H9 (cell line): ENCODE measurements around the gene ACMSD. TPM values are rescaled to one million over a fixed set of nuclear protein-coding genes. Genes with fewer than 3 reads are reported as not detected.

Experiments used
- DNase-seq: peaks from one replicate; pipeline ENCODE4 v3.0.0-alpha.2; 2017
- H2AFZ ChIP-seq: one replicate; pipeline ENCODE4 v1.6.1; 2013; ENCODE audit warnings: mild to moderate bottlenecking, low read length, control low read depth, moderate library complexity
- H2AK5ac ChIP-seq: 2 replicates; pipeline ENCODE4 v1.6.1; 2013; ENCODE audit warnings: low read length, control low read depth, mixed read lengths; ENCODE audit not compliant: insufficient read length
- H2BK120ac ChIP-seq: one replicate; pipeline ENCODE4 v1.6.1; 2013; ENCODE audit warnings: low read depth, mild to moderate bottlenecking, low read length, control low read depth, inconsistent platforms; ENCODE audit not compliant: poor library complexity, severe bottlenecking
- H2BK12ac ChIP-seq: 2 replicates; pipeline ENCODE4 v1.6.1; 2013; ENCODE audit warnings: low read length, control low read depth, mixed read lengths, low read depth; ENCODE audit not compliant: insufficient read length
- H2BK15ac ChIP-seq: 2 replicates; pipeline ENCODE4 v1.6.1; 2013; ENCODE audit warnings: low read depth, low read length, control low read depth
- H2BK20ac ChIP-seq: one replicate; pipeline ENCODE4 v1.6.1; 2013; ENCODE audit warnings: low read depth, mild to moderate bottlenecking, low read length, control low read depth, inconsistent platforms; ENCODE audit not compliant: poor library complexity, severe bottlenecking
- H2BK5ac ChIP-seq: 2 replicates; pipeline ENCODE4 v1.6.1; 2013; ENCODE audit warnings: low read length, control low read depth, mixed read lengths; ENCODE audit not compliant: insufficient read length
- H3K14ac ChIP-seq: 2 replicates; pipeline ENCODE4 v1.6.1; 2013; ENCODE audit warnings: low read length, control low read depth; ENCODE audit not compliant: insufficient read depth
- H3K18ac ChIP-seq: 2 replicates; pipeline ENCODE4 v1.6.1; 2013; ENCODE audit warnings: low read depth, mild to moderate bottlenecking, mixed read lengths, low read length, control low read depth; ENCODE audit not compliant: insufficient read length
- H3K23ac ChIP-seq: 2 replicates; pipeline ENCODE4 v1.6.1; 2013; ENCODE audit warnings: low read length, control low read depth, mixed read lengths, low read depth; ENCODE audit not compliant: insufficient read length
- H3K23me2 ChIP-seq: 2 replicates; pipeline ENCODE4 v1.6.1; 2013; ENCODE audit warnings: low read depth, mild to moderate bottlenecking, mixed read lengths, low read length, control low read depth; ENCODE audit not compliant: insufficient read length, poor library complexity, severe bottlenecking
- H3K27ac ChIP-seq: 2 replicates; pipeline ENCODE4 v1.5.1; 2013; ENCODE audit warnings: low read length, control low read depth, mixed read lengths, low read depth; ENCODE audit not compliant: insufficient read length
- H3K27me3 ChIP-seq: 2 replicates; pipeline ENCODE4 v1.6.1; 2013; ENCODE audit warnings: low read length, control low read depth, inconsistent platforms; ENCODE audit not compliant: insufficient read depth
- H3K4ac ChIP-seq: 2 replicates; pipeline ENCODE4 v1.6.1; 2013; ENCODE audit warnings: low read depth, mild to moderate bottlenecking, control low read depth, inconsistent platforms, low read length, moderate library complexity
- H3K4me1 ChIP-seq: 2 replicates; pipeline ENCODE4 v1.6.1; 2013; ENCODE audit warnings: low read length, control low read depth, inconsistent platforms; ENCODE audit not compliant: insufficient read depth
- H3K4me2 ChIP-seq: 2 replicates; pipeline ENCODE4 v1.6.1; 2013; ENCODE audit warnings: low read length, control low read depth, mixed read lengths; ENCODE audit not compliant: insufficient read length, insufficient read depth
- H3K56ac ChIP-seq: 2 replicates; pipeline ENCODE4 v1.6.1; 2013; ENCODE audit warnings: low read depth, mild to moderate bottlenecking, mixed read lengths, low read length, control low read depth; ENCODE audit not compliant: insufficient read length
- H3K79me1 ChIP-seq: 2 replicates; pipeline ENCODE4 v1.6.1; 2013; ENCODE audit warnings: low read depth, mild to moderate bottlenecking, moderate library complexity, low read length, control low read depth, inconsistent platforms; ENCODE audit not compliant: insufficient read depth, poor library complexity, severe bottlenecking
- H3K79me2 ChIP-seq: 2 replicates; pipeline ENCODE4 v1.6.1; 2013; ENCODE audit warnings: low read length, control low read depth, inconsistent platforms; ENCODE audit not compliant: insufficient read depth
- H3K9ac ChIP-seq: 2 replicates; pipeline ENCODE4 v1.6.1; 2013; ENCODE audit warnings: low read length, control low read depth, mixed read lengths; ENCODE audit not compliant: insufficient read length; ENCODE audit errors: extremely low read depth
- H3K9me3 ChIP-seq: one replicate; pipeline ENCODE4 v1.6.1; 2013; ENCODE audit warnings: low read depth, low read length, inconsistent platforms; ENCODE audit not compliant: control insufficient read depth
- H3T11ph ChIP-seq: one replicate; pipeline ENCODE4 v1.6.1; 2013; ENCODE audit warnings: mild to moderate bottlenecking, low read length, control low read depth, inconsistent platforms
- H4K20me1 ChIP-seq: one replicate; pipeline ENCODE4 v1.6.1; 2013; ENCODE audit not compliant: control insufficient read depth, insufficient read length, insufficient read depth
- H4K5ac ChIP-seq: 2 replicates; pipeline ENCODE4 v1.6.1; 2013; ENCODE audit warnings: low read depth, mild to moderate bottlenecking, mixed read lengths, low read length, control low read depth; ENCODE audit not compliant: insufficient read length
- H4K8ac ChIP-seq: replicated peaks from 2 replicates; pipeline ENCODE4 v1.6.1; 2013; ENCODE audit warnings: low read length, control low read depth, mixed read lengths, low read depth; ENCODE audit not compliant: insufficient read length
- H4K91ac ChIP-seq: 2 replicates; pipeline ENCODE4 v1.6.1; 2013; ENCODE audit warnings: low read depth, mild to moderate bottlenecking, moderate library complexity, mixed read lengths, low read length, control low read depth; ENCODE audit not compliant: insufficient read length
- H3K27ac Mint-ChIP-seq, 3 experiments: 2 replicates in 2 of 3; 3 replicates in 1 of 3; pipeline ENCODE4 v1.8.0; 2020 to 2021; ENCODE audit warnings: mixed read lengths in 3 of 3, mild to moderate bottlenecking in 1 of 3, moderate library complexity in 1 of 3
- H3K27me3 Mint-ChIP-seq: 2 replicates; pipeline ENCODE4 v1.8.0; 2021; ENCODE audit warnings: low read depth, mild to moderate bottlenecking, moderate library complexity, mixed read lengths
- H3K36me3 Mint-ChIP-seq, 3 experiments: 2 replicates in 2 of 3; 3 replicates in 1 of 3; pipeline ENCODE4 v1.8.0; 2020 to 2021; ENCODE audit warnings: low read depth in 3 of 3, mixed read lengths in 3 of 3; ENCODE audit not compliant: insufficient read depth in 1 of 3
- H3K4me1 Mint-ChIP-seq, 2 experiments: 2 replicates each; pipeline ENCODE4 v1.8.0; 2020; ENCODE audit warnings: mixed read lengths in 2 of 2
- H3K4me3 Mint-ChIP-seq, 2 experiments: 2 replicates in 1 of 2; 3 replicates in 1 of 2; pipeline ENCODE4 v1.8.0; 2020 to 2021; ENCODE audit warnings: mild to moderate bottlenecking in 2 of 2, mixed read lengths in 2 of 2, moderate library complexity in 1 of 2
- H3K9me3 Mint-ChIP-seq, 2 experiments: 2 replicates in 1 of 2; 3 replicates in 1 of 2; pipeline ENCODE4 v1.8.0; 2020; ENCODE audit warnings: mild to moderate bottlenecking in 2 of 2, mixed read lengths in 2 of 2, moderate library complexity in 1 of 2
- CTCF ChIP-seq: fragments of 200-600 bp; sonication (generic); conservative IDR thresholded peaks from 3 replicates; pipeline ENCODE4 v1.8.0; 2021; ENCODE audit warnings: antibody characterized with exemption, mild to moderate bottlenecking
- WGBS: extraction: QIAGEN DNeasy Blood & Tissue Kit; methylation state at CpG from one replicate; pipeline ENCODE4 v1.1.7; 2013; ENCODE audit warnings: missing lambda C conversion rate, low lambda C conversion rate, mixed read lengths; ENCODE audit not compliant: insufficient read length; ENCODE audit errors: extremely low coverage; 5-methylcytosine and 5-hydroxymethylcytosine counted together
- total RNA-seq: library from RNA; stranded (reverse); gene quantifications from 2 replicates; pipeline ENCODE4 v1.2.1, GENCODE V29; 2021

The ACMSD gene
- total RNA-seq, 1 experiment from 2014 or later: not detected

- Histone ChIP-seq H3K4ac (no peak overlapping the region), H3K23ac (no peak overlapping the region), H2BK15ac (no peak overlapping the region), H2AK5ac (no peak overlapping the region), H3K27ac (no peak overlapping the region), H2AFZ (no peak overlapping the region), H4K20me1 (no peaks in the 10 kb centered on the region), H3K9me3 (no peaks in the 10 kb centered on the region), H2BK12ac (no peak overlapping the region), H3K79me2 (no peaks in the 10 kb centered on the region), H3K18ac (no peak overlapping the region), H3K23me2 (no peaks in the 10 kb centered on the region), H3K9ac (no peak overlapping the region), H2BK120ac (no peak overlapping the region), H4K91ac (no peak overlapping the region), H4K5ac (no peak overlapping the region), H3K56ac (no peak overlapping the region), H3K14ac (no peak overlapping the region), H4K8ac (no peak overlapping the region), H2BK20ac (no peak overlapping the region), H3K79me1 (peaks cover 5% of the 10 kb centered on the region), H3T11ph (no peak overlapping the region), H3K4me2 (no peak overlapping the region), H2BK5ac (no peak overlapping the region), H3K27me3 (no peaks in the 10 kb centered on the region), H3K4me1 (no peaks in the 10 kb centered on the region; the same call in 1 of the 2 replicates)
- no peak for DNase-seq
- no CpG with 5 or more reads among the region's 2 CpGs for WGBS
- Mint-ChIP-seq H3K4me3 (no peak overlapping the region), H3K9me3 (no peaks in the 10 kb centered on the region), H3K27ac (0 out of 7 replicates have a peak overlapping the region, but pooled peaks of 1 of the 3 experiments have one; percentile 58), H3K36me3 (peaks cover 26 to 68% (median 55%) of the 10 kb centered on the region in 3 experiments; a peak in 6 of 7 replicates), H3K27me3 (no peaks in the 10 kb centered on the region), H3K4me1 (peaks cover 10 to 24% of the 10 kb centered on the region in 2 experiments)
- no peak for TF ChIP-seq CTCF
Observed at GRCh38 chr2:134943540-134943939, 105.1 kb downstream of the ACMSD start.
